ENCODE measurements around the gene SELENOO.
"Not testable (repeated sequence)": the region's sequence is repeated elsewhere in the genome, so short reads cannot be mapped to it uniquely, and the experiment has no call there.

Gene SELENOO

GRCh38 chr22:50198624-50199017, 2.2 kb upstream of the SELENOO start:
- DNase-seq (ENCODE audit: low read depth in 4 of 4, low spot score in 1 of 4) = no peak

DNA sequence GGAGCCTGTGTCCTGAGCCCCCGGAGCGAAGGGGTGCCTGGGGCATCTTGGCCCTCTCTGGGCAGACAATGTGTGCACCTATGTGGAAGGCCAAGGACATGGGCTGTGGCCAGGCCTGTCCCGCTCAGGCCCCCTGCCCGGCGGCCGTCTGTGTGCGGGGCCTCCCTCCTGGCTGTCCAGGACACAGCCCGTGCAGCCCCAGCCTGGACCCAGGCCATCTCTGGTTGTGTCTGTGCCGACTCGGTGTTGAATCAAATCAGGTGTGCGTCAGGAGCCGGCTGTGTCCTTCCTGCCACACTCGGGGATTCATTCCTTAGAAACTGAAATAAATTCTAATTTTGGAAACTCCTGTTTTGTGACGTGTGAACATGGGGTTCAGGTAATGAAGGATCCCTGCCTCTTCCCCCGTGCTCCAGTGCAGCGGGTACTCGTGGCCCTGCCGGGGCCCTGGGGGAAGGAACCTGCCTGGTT, 1.5 kb upstream of the SELENOO start:
- DNase-seq (ENCODE audit: low read depth in 4 of 4, low spot score in 1 of 4) = no peak

GRCh38 chr22:50199829-50200460, 866 bp upstream of the SELENOO start:
- DNase-seq (ENCODE audit: low read depth in 4 of 4, low spot score in 1 of 4) = no peak

GRCh38 chr22:50201191-50202129, 649 bp downstream of the SELENOO start:
- DNase-seq (ENCODE audit: low read depth in 4 of 4, low spot score in 1 of 4) = no peak

GRCh38 chr22:50202130-50202666, 1.4 kb downstream of the SELENOO start:
- DNase-seq (ENCODE audit: low read depth in 4 of 4, low spot score in 1 of 4) = no peak

DNA sequence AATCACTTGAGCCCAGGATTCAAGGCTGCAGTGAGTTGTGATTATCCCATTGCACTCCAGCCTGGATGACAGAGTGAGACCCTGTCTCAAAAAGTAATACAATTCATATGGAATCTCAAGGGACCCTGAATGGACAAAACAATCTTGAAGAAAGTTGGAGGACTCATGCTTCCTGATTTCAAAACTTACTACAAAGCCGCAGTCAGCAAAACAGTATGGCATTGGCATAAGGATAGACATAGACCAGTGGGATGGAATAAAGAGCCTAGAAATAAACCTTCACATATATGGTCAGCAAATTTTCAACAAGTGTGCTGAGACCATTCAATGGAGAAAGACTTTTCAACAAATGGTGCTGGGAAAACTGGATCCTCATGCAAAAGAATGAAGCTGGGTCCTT, 2.5 kb downstream of the SELENOO start:
- no peak for DNase-seq (ENCODE audit: low read depth in 4 of 4, low spot score in 1 of 4)

GRCh38 chr22:50204571-50204970, 3.8 kb downstream of the SELENOO start:
- no peak for DNase-seq (ENCODE audit: low read depth in 4 of 4, low spot score in 1 of 4)

DNA sequence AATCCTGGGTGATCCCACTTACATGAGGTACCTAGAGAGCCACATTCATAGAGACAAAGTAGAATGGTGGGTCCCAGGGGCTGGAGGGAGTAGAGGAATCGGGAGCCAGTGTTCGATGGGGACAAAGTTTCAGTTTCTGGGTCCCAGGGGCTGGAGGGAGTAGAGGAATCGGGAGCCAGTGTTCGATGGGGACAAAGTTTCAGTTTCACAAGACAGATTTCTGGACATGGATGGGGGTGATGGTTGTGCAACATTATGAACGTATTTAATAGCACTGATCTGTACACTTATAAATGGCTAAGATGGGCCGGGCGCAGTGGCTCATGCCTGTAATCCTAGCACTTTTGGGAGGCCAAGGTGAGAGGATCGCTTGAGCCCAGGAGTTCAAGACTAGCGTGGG, 4.2 kb downstream of the SELENOO start:
- not testable (repeated sequence) for DNase-seq (ENCODE audit: low read depth in 4 of 4, low spot score in 1 of 4)

DNA sequence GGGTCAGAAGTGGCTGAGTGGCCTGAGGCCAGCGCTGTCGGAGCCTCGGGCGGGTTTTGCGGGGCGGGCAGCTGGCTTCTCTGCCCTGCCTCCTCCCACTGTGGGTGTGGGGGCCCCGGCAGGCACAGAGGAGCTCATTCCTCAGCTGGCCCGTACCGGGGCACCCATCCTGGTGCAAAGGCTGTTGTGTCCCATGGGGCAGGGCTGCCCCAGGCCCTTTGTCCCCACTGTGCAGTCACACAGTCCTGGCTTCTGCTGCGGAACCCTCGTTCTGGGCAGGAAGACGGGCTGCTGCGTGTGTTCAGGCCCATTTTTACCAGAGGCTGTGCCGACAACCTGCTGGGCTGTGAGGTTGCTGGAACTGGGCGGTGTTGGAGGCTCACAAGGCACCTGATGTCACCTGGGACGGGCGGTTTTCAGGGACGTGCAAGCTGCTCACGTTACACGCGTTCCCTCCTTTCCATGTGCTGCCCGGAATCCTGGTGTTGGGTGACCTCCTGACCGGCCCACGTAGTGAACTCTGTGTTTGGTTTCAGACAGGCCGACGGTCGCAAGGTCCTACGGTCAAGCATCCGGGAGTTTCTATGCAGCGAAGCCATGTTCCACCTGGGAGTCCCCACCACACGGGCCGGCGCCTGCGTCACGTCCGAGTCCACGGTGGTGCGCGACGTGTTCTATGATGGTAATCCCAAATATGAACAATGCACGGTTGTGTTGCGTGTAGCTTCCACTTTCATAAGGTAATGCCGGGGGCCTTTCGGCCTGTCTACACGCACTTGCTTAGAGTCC, 5.2 kb downstream of the SELENOO start:
- no peak for DNase-seq (ENCODE audit: low read depth in 4 of 4, low spot score in 1 of 4)

GRCh38 chr22:50206599-50206998, 5.8 kb downstream of the SELENOO start:
- DNase-seq (ENCODE audit: low read depth in 4 of 4, low spot score in 1 of 4) = no peak

DNA sequence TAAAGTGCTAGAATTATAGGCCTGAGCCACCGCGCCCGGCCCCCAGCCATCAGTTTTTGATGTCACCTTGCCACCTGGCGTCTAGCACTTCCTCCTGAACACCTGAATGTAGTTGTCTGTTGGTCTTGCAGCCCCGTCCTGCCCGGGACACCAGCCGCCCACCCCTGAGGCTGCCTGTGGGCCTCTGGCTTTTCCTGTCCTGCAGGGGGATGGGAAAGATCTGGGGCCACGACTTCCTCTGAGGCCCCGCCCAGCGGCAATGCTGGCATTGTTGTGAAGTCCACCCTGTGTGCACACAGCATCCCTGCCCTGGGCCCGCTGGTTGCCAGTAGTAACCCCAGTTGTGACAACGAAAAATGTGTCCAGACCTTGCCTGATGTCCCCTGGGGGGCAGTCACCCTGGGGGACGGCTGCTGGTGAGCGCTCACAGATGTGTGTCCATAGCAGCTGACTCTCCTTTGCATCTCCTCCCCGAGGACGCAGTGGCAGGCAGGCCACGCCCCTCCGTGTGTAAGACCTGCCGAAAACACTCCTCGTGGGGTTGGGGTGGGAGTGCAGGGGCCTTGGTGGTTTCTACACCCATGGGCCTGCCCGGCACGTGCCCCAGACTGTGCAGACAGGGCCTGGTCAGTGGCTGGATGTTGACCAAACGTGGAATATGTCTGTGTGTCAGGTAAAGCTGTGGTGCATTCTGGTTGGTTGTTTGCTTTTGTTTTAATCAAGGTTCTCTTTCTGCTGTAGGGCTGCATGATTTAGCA, 6.8 kb downstream of the SELENOO start:
- DNase-seq (ENCODE audit: low read depth in 4 of 4, low spot score in 1 of 4) = no peak

DNA sequence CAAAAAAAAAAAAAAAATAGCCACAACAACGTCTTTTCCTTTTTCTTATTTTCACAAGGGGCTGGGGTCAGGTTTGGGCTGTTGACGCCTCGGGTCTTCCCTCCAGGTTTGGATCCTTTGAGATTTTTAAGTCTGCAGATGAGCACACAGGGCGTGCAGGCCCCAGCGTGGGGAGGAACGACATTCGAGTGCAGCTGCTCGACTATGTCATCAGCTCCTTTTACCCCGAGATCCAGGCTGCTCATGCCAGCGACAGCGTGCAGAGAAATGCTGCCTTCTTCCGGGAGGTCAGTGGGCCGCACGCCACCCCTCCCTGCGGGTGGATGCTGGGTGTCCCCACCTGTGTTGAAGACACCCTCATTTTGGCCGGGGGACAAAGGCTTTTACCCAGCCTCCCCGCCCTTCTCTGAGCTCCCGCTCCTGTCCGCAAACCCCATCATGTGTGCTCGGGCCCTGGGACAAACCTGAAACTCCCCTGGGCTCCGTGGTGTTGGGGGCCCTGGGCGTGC, 7.7 kb downstream of the SELENOO start:
- DNase-seq (ENCODE audit: low read depth in 4 of 4, low spot score in 1 of 4) = no peak

- DNase-seq (ENCODE audit: low read depth in 4 of 4, low spot score in 1 of 4) = no peak
Observed at GRCh38 chr22:50208939-50209892, 8.4 kb downstream of the SELENOO start.

GRCh38 chr22:50209893-50210292, 9.1 kb downstream of the SELENOO start:
- peak in 3 of 4 experiments; percentile 42 to 58 (median 48) for DNase-seq (ENCODE audit: low read depth in 4 of 4, low spot score in 1 of 4)

- no peak for DNase-seq (ENCODE audit: low read depth in 4 of 4, low spot score in 1 of 4)
Observed at GRCh38 chr22:50210378-50211139, 9.7 kb downstream of the SELENOO start.

GRCh38 chr22:50211147-50211546, 10.3 kb downstream of the SELENOO start:
- DNase-seq (ENCODE audit: low read depth in 4 of 4, low spot score in 1 of 4) = no peak

- no peak for DNase-seq (ENCODE audit: low read depth in 4 of 4, low spot score in 1 of 4)
Observed at GRCh38 chr22:50213263-50213662, 12.5 kb downstream of the SELENOO start.

DNA sequence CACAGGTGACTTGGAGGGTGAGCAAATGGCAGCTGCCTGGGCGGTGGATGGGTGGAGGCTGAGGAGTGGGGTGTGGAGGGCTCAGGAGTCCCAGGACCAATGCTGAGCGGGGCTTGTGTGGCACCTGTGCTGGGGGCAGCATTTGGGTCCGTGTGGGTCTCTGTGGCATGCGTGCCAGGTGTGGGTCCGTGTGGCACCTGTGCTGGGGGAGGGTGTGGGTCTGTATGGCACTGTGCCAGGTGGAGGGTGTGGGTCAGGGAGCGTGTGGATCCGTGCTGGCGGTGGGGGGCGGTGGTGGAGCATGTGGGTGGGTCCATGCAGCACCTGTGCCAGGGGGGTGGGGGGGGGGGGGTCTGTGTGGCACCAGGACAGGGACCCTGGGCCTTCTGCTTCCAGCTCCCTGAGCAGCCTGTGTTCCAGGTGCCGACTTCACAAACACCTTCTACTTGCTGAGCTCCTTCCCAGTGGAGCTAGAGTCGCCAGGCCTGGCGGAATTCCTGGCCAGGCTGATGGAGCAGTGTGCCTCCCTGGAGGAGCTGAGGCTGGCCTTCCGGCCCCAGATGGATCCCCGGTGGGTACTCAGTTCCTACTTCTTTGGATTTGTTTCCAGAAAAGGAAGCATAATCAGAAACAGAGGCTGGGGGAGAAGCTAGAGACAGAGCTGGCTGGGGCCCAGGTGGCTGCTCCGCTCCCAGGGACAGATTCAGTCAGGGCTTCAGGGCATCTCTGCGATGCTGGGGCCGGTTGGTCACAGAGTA, 14.7 kb downstream of the SELENOO start:
- no peak for DNase-seq (ENCODE audit: low read depth in 4 of 4, low spot score in 1 of 4)

All from stimulated activated CD4-positive, alpha-beta T cell treated with anti-CD3 and anti-CD28 coated beads, Interleukin-1b, Interleukin-23, amount 100 ng/mL, for 24 hours (primary cell).